Esophagus muscularis mucosa (tissue), 4 donors: ENCODE data around the gene NOBOX. TPM values are rescaled to one million over a fixed set of nuclear protein-coding genes. Genes with fewer than 3 reads are reported as not detected.

ENCODE experiments used
- DNase-seq: peaks from one replicate; pipeline ENCODE4 v3.0.0-alpha.2; 2017; ENCODE audit errors: extremely low spot score
- H3K27ac ChIP-seq, 4 donors: fragments of 200-600 bp; sonication (generic); replicated peaks in 1 of 4; 1 replicate in 3 of 4; 2 replicates in 1 of 4; pipeline ENCODE4 v1.5.1; 2016 to 2019; ENCODE audit warnings: mild to moderate bottlenecking in 1 of 4
- H3K27me3 ChIP-seq, 4 donors: fragments of 200-600 bp; sonication (generic); one replicate each; pipeline versions ENCODE4 v1.5.1 to v1.6.0; 2016 to 2019
- H3K36me3 ChIP-seq, 4 donors: fragments of 200-600 bp; sonication (generic); one replicate each; pipeline ENCODE4 v1.5.1; 2016 to 2019
- H3K4me1 ChIP-seq, 4 donors: fragments of 200-600 bp; sonication (generic); one replicate each; pipeline ENCODE4 v1.5.1; 2016 to 2019
- H3K4me3 ChIP-seq, 4 donors: fragments of 200-600 bp; sonication (generic); 1 replicate in 2 of 4; 2 replicates in 2 of 4; pipeline ENCODE4 v1.5.1; 2016 to 2019; ENCODE audit warnings: mild to moderate bottlenecking in 4 of 4, moderate library complexity in 1 of 4
- H3K9me3 ChIP-seq, 4 donors: fragments of 200-600 bp; sonication (generic); 1 replicate in 3 of 4; 2 replicates in 1 of 4; pipeline ENCODE4 v1.5.1; 2016 to 2019
- EP300 ChIP-seq: sonication (generic); formaldehyde crosslinking; IDR thresholded peaks from one replicate; pipeline ENCODE4 v1.6.1; 2017; ENCODE audit warnings: antibody characterized with exemption
- POLR2A ChIP-seq: fragments of 450-650 bp; IDR thresholded peaks from one replicate; pipeline ENCODE4 v1.6.1; 2017; ENCODE audit warnings: antibody characterized with exemption, moderate library complexity, mild to moderate bottlenecking, low read depth
- POLR2AphosphoS5 ChIP-seq, 2 donors: sonication (generic); formaldehyde crosslinking; IDR thresholded peaks; one replicate each; pipeline ENCODE4 v1.6.1; 2017; ENCODE audit warnings: antibody characterized with exemption in 2 of 2
- WGBS: methylation state at CpG from one replicate; pipeline ENCODE4 v1.1.5; 2018; 5-methylcytosine and 5-hydroxymethylcytosine counted together
- intact Hi-C: fragments of 100-400 bp; cut with DNase I; formaldehyde crosslinking; loops from one replicate; pipeline ENCODE4 v1.15.1; 2023
- total RNA-seq, 4 donors: library from RNA; depleted of rRNA; stranded (reverse); fragments of >200 nt; gene quantifications; one replicate each; pipeline versions ENCODE4 v1.1.0 to v1.2.1, GENCODE V29; 2016
- TF ChIP-seq, protein P1 (sequence below), 3 experiments: fragments of 200-600 bp in 2 of 3; fragments of 450-650 bp in 1 of 3; sonication (generic) in 2 of 3; IDR thresholded peaks; one replicate each; pipeline ENCODE4 v1.5.1; 2017 to 2019; ENCODE audit warnings: antibody characterized with exemption in 3 of 3, mild to moderate bottlenecking in 2 of 3, moderate library complexity in 1 of 3

The NOBOX gene
- not detected for total RNA-seq

GRCh38 chr7:144403649-144404061 lies at the start of gene NOBOX:
Gene NOBOX (minus strand): TSS chr7:144403693.
- Histone ChIP-seq H3K27ac (no peak within 1 kb of the TSS), H3K4me3 (no peak within 1 kb of the TSS), H3K36me3 (no peaks in the 10 kb centered on the region), H3K27me3 (no peaks in the 10 kb centered on the region), H3K4me1 (no peaks in the 10 kb centered on the region), H3K9me3 (no peaks in the 10 kb centered on the region)
- no peak for DNase-seq
- 92% methylated on average over 12 of the region's 39 CpGs for WGBS
- intact Hi-C loops = no loop called here
- TF ChIP-seq EP300 (no peak), POLR2AphosphoS5 (IDR thresholded peaks at IDR 0.05) (no peak), POLR2A (no peak)
- TF ChIP-seq, protein P1, sequence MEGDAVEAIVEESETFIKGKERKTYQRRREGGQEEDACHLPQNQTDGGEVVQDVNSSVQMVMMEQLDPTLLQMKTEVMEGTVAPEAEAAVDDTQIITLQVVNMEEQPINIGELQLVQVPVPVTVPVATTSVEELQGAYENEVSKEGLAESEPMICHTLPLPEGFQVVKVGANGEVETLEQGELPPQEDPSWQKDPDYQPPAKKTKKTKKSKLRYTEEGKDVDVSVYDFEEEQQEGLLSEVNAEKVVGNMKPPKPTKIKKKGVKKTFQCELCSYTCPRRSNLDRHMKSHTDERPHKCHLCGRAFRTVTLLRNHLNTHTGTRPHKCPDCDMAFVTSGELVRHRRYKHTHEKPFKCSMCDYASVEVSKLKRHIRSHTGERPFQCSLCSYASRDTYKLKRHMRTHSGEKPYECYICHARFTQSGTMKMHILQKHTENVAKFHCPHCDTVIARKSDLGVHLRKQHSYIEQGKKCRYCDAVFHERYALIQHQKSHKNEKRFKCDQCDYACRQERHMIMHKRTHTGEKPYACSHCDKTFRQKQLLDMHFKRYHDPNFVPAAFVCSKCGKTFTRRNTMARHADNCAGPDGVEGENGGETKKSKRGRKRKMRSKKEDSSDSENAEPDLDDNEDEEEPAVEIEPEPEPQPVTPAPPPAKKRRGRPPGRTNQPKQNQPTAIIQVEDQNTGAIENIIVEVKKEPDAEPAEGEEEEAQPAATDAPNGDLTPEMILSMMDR (IDR thresholded peaks at IDR 0.05) = no peak

GRCh38 chr7:144452064-144452463 lies 48.6 kb upstream of the NOBOX start:
- Histone ChIP-seq H3K4me3 (no peak overlapping the region), H3K9me3 (no peaks in the 10 kb centered on the region), H3K4me1 (no peaks in the 10 kb centered on the region), H3K27me3 (no peaks in the 10 kb centered on the region), H3K36me3 (peaks cover 0 to 3% (median 0%) of the 10 kb centered on the region in 4 donors), H3K27ac (no peak overlapping the region)
- intact Hi-C loops = no loop called here
- WGBS = 95% methylated on average over 5 of the region's 5 CpGs
- TF ChIP-seq, protein P1 (IDR thresholded peaks at IDR 0.05) = no peak
- no peak for TF ChIP-seq POLR2A
- TF ChIP-seq EP300 = no peak
- no peak for TF ChIP-seq POLR2AphosphoS5 (IDR thresholded peaks at IDR 0.05)
- no peak for DNase-seq

GRCh38 chr7:144445590-144445989 lies 42.1 kb upstream of the NOBOX start:
- H3K27me3 ChIP-seq = no peaks in the 10 kb centered on the region
- H3K4me3 ChIP-seq = no peak overlapping the region
- no peaks in the 10 kb centered on the region for H3K36me3 ChIP-seq
- H3K4me1 ChIP-seq = no peaks in the 10 kb centered on the region
- H3K27ac ChIP-seq = no peak overlapping the region
- H3K9me3 ChIP-seq = no peaks in the 10 kb centered on the region
- no peak for DNase-seq
- 45% methylated on average over 1 of the region's 1 CpG for WGBS
- TF ChIP-seq EP300 (no peak), POLR2AphosphoS5 (IDR thresholded peaks at IDR 0.05) (no peak), POLR2A (no peak)
- TF ChIP-seq, protein P1 (IDR thresholded peaks at IDR 0.05) = no peak
- intact Hi-C loops = no loop called here

DNA sequence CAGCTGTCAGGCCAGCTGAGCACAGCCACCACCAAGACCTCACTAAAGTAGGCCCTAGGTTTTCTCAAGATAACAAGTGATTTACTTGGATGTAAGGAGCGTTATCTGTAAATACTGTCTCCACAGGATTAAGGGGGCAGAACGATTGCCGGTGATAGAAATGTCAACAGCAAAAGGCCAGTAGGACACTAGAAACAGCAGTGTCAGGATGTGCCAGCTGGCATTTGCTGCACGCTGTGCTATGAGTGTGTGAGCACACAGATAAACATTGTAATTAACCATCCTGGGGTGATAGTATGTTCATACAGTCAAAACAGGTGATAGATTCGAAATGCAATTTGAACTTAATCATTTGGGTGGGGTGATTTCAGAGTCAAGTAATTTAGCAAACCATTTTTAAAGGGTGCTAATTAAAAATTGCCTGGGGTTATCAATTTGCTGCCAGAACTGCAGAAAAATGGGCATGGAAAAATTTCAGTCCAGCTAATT lies 36.3 kb upstream of the NOBOX start:
- Histone ChIP-seq H3K27ac (no peak overlapping the region), H3K9me3 (no peaks in the 10 kb centered on the region), H3K36me3 (no peaks in the 10 kb centered on the region), H3K4me1 (no peaks in the 10 kb centered on the region), H3K27me3 (no peaks in the 10 kb centered on the region), H3K4me3 (no peak overlapping the region)
- no peak for DNase-seq
- TF ChIP-seq POLR2AphosphoS5 (IDR thresholded peaks at IDR 0.05) (no peak), EP300 (no peak), POLR2A (no peak)
- TF ChIP-seq, protein P1 (IDR thresholded peaks at IDR 0.05) = no peak
- intact Hi-C loops = no loop called here
- WGBS = 52% methylated on average over 5 of the region's 5 CpGs

- H3K27me3 ChIP-seq = no peaks in the 10 kb centered on the region
- intact Hi-C loops = no loop called here
- no peak overlapping the region for H3K27ac ChIP-seq
- TF ChIP-seq POLR2A (no peak), POLR2AphosphoS5 (IDR thresholded peaks at IDR 0.05) (no peak), EP300 (no peak)
- TF ChIP-seq, protein P1 (IDR thresholded peaks at IDR 0.05) = no peak
- DNase-seq = no peak
- H3K36me3 ChIP-seq = no peaks in the 10 kb centered on the region
- H3K4me1 ChIP-seq = no peaks in the 10 kb centered on the region
- H3K4me3 ChIP-seq = no peak overlapping the region
- H3K9me3 ChIP-seq = no peaks in the 10 kb centered on the region
- WGBS = 93% methylated on average over 3 of the region's 3 CpGs
Observed at GRCh38 chr7:144438759-144439158, 35.3 kb upstream of the NOBOX start.
